Tibial nerve (tissue), 4 donors: Measurements from ENCODE around the gene CIZ1.

Experiments used
- CTCF ChIP-seq, 5 experiments: fragments of 200-600 bp in 3 of 5; fragments of 450-650 bp in 2 of 5; sonication (generic) in 3 of 5; IDR thresholded peaks; one replicate each; pipeline ENCODE4 v1.5.1; 2016 to 2019; ENCODE audit warnings: antibody characterized with exemption in 5 of 5, mild to moderate bottlenecking in 3 of 5, moderate library complexity in 2 of 5
- EP300 ChIP-seq, 2 donors: sonication (generic); formaldehyde crosslinking; IDR thresholded peaks; one replicate each; pipeline ENCODE4 v1.6.1; 2017; ENCODE audit warnings: antibody characterized with exemption in 2 of 2, mild to moderate bottlenecking in 1 of 2

GRCh38 chr9:128116104-128117083, 75.0 kb downstream of the CIZ1 start:
- TF ChIP-seq CTCF (IDR thresholded peaks at IDR 0.05) (no peak), EP300 (IDR thresholded peaks at IDR 0.05) (no peak)
